C4-2B (cell line): Measurements from ENCODE around the gene FRAS1.
"Not testable (repeated sequence)": the region's sequence is repeated elsewhere in the genome, so short reads cannot be mapped to it uniquely, and the experiment has no call there.

Experiments used
- ZFX ChIP-seq: fragments of 450-650 bp; IDR thresholded peaks from 2 replicates; pipeline ENCODE4 v1.6.1; 2017
- TF ChIP-seq, protein P1 (sequence below): fragments of 450-650 bp; conservative IDR thresholded peaks from 2 replicates; pipeline ENCODE4 v1.5.1; 2017; ENCODE audit warnings: mild to moderate bottlenecking

DNA sequence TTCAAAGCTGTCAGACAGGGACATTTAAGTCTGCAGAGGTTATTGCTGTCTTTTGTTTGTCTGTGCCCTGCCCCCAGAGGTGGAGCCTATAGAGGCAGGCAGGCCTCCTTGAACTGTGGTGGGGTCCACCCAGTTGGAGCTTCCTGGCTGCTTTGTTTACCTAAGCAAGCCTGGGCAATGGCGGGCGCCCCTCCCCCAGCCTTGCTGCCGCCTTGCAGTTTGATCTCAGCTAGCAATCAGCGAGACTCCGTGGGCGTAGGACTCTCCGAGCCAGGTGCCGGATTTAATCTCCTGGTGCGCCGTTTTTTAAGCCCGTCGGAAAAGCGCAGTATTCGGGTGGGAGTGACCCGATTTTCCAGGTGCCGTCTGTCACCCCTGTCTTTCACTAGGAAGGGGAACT is 250.1 kb downstream of the FRAS1 start:
- TF ChIP-seq, protein P1, sequence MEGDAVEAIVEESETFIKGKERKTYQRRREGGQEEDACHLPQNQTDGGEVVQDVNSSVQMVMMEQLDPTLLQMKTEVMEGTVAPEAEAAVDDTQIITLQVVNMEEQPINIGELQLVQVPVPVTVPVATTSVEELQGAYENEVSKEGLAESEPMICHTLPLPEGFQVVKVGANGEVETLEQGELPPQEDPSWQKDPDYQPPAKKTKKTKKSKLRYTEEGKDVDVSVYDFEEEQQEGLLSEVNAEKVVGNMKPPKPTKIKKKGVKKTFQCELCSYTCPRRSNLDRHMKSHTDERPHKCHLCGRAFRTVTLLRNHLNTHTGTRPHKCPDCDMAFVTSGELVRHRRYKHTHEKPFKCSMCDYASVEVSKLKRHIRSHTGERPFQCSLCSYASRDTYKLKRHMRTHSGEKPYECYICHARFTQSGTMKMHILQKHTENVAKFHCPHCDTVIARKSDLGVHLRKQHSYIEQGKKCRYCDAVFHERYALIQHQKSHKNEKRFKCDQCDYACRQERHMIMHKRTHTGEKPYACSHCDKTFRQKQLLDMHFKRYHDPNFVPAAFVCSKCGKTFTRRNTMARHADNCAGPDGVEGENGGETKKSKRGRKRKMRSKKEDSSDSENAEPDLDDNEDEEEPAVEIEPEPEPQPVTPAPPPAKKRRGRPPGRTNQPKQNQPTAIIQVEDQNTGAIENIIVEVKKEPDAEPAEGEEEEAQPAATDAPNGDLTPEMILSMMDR = not testable (repeated sequence)
- not testable (repeated sequence) for TF ChIP-seq ZFX
